OCI-LY1 (cell line): ENCODE results near the gene ADRB1.

ENCODE experiments used
- H2AFZ ChIP-seq: fragments of 200-600 bp; sonication (generic), shearing (Covaris generic); 2 replicates; pipeline ENCODE4 v1.6.0; 2014; ENCODE audit warnings: antibody characterized with exemption, mild to moderate bottlenecking, low read length
- H3F3A ChIP-seq: fragments of 200-600 bp; sonication (generic), shearing (Covaris generic); 2 replicates; pipeline ENCODE4 v1.6.0; 2014; ENCODE audit warnings: mild to moderate bottlenecking, antibody characterized with exemption, low read length, moderate library complexity; ENCODE audit not compliant: insufficient read depth
- H3K27ac ChIP-seq: fragments of 200-600 bp; sonication (generic); 2 replicates; pipeline ENCODE4 v1.5.1; 2014; ENCODE audit warnings: low read length, mixed run types, mild to moderate bottlenecking, low read depth; ENCODE audit not compliant: poor library complexity, severe bottlenecking
- H3K27me3 ChIP-seq: fragments of 200-600 bp; sonication (generic); 2 replicates; pipeline ENCODE4 v1.6.0; 2014; ENCODE audit warnings: antibody characterized with exemption, mild to moderate bottlenecking, low read length, moderate library complexity; ENCODE audit not compliant: insufficient read depth
- H3K36me3 ChIP-seq: fragments of 200-600 bp; sonication (generic); 2 replicates; pipeline ENCODE4 v1.6.1; 2014; ENCODE audit warnings: mild to moderate bottlenecking, antibody characterized with exemption, low read length, moderate library complexity, mixed read lengths; ENCODE audit not compliant: insufficient read depth
- H3K4me1 ChIP-seq: fragments of 200-600 bp; sonication (generic); 2 replicates; pipeline ENCODE4 v1.5.1; 2014; ENCODE audit warnings: mild to moderate bottlenecking, low read length, moderate library complexity; ENCODE audit not compliant: insufficient read depth, severe bottlenecking
- H3K4me2 ChIP-seq: fragments of 200-600 bp; sonication (generic), shearing (Covaris generic); 2 replicates; pipeline ENCODE4 v1.6.1; 2014; ENCODE audit warnings: low read length
- H3K4me3 ChIP-seq: fragments of 200-600 bp; sonication (generic); 2 replicates; pipeline ENCODE4 v1.5.1; 2014; ENCODE audit warnings: low read length, low read depth, mild to moderate bottlenecking, mixed read lengths; ENCODE audit not compliant: poor library complexity, severe bottlenecking
- H3K79me2 ChIP-seq: fragments of 200-600 bp; shearing (Covaris generic); 2 replicates; pipeline ENCODE4 v1.6.1; 2016; ENCODE audit warnings: mixed run types, low read length, mixed read lengths; ENCODE audit not compliant: insufficient read depth
- H3K9ac ChIP-seq: fragments of 200-600 bp; sonication (generic), shearing (Covaris generic); 2 replicates; pipeline ENCODE4 v1.6.1; 2014; ENCODE audit warnings: mild to moderate bottlenecking, low read length, mixed read lengths
- H3K9me2 ChIP-seq: fragments of 200-600 bp; sonication (generic), shearing (Covaris generic); 2 replicates; pipeline ENCODE4 v1.6.1; 2014; ENCODE audit warnings: low read depth, mild to moderate bottlenecking, low read length, mixed read lengths
- H3K9me3 ChIP-seq: fragments of 200-600 bp; shearing (Covaris generic); 2 replicates; pipeline ENCODE4 v1.6.1; 2014; ENCODE audit warnings: low read length, mixed read lengths
- H4K20me1 ChIP-seq: fragments of 200-600 bp; sonication (generic), shearing (Covaris generic); 2 replicates; pipeline ENCODE4 v1.6.0; 2016; ENCODE audit warnings: mild to moderate bottlenecking, low read length; ENCODE audit not compliant: insufficient read depth
- CTCF ChIP-seq: fragments of 200-600 bp; sonication (generic), shearing (Covaris generic); IDR thresholded peaks from 2 replicates; pipeline ENCODE4 v1.5.1; 2017; ENCODE audit warnings: mild to moderate bottlenecking, antibody characterized with exemption, low read length, moderate library complexity, mixed read lengths
- EZH2 ChIP-seq: fragments of 200-600 bp; sonication (generic), shearing (Covaris generic); IDR thresholded peaks from 2 replicates; pipeline ENCODE4 v1.8.0; 2017; ENCODE audit warnings: borderline replicate concordance, mixed run types, mild to moderate bottlenecking, antibody characterized with exemption, low read length, moderate library complexity, mixed read lengths

The ADRB1 gene

GRCh38 chr10:114095559-114096337 lies 52.1 kb downstream of the ADRB1 start:
- H2AFZ ChIP-seq, result no peak overlapping the region
- H3K4me1 ChIP-seq, result peaks cover 17% of the 10 kb centered on the region
- H3K9me2 ChIP-seq, result no peaks in the 10 kb centered on the region
- peaks cover 10% of the 10 kb centered on the region; the same call in 1 of the 2 replicates for H3K27me3 ChIP-seq
- H3K4me2 ChIP-seq, result no peak overlapping the region
- H3K36me3 ChIP-seq, result no peaks in the 10 kb centered on the region; the same call in 1 of the 2 replicates
- H3F3A ChIP-seq, result no peaks in the 10 kb centered on the region
- H3K9me3 ChIP-seq, result no peaks in the 10 kb centered on the region
- no peaks in the 10 kb centered on the region for H4K20me1 ChIP-seq
- H3K9ac ChIP-seq, result no peak overlapping the region
- no peak for TF ChIP-seq EZH2
- TF ChIP-seq CTCF, result no peak
- no peak overlapping the region for H3K4me3 ChIP-seq
- H3K27ac ChIP-seq, result no peak overlapping the region
- H3K79me2 ChIP-seq, result no peaks in the 10 kb centered on the region
